Breast epithelium (tissue), 4 donors: Measurements from ENCODE around the gene KRTAP10-8. TPM values are rescaled to one million over a fixed set of nuclear protein-coding genes. Genes with fewer than 3 reads are reported as not detected.
"Not testable (repeated sequence)": the region's sequence is repeated elsewhere in the genome, so short reads cannot be mapped to it uniquely, and the experiment has no call there.

Experiments used
- DNase-seq, 2 donors: peaks; one replicate each; pipeline ENCODE4 v3.0.0-alpha.2; 2019; ENCODE audit warnings: low spot score in 2 of 2
- H3K27ac ChIP-seq, 2 donors: fragments of 200-600 bp; sonication (generic) in 1 of 2; one replicate each; pipeline ENCODE4 v1.5.1; 2016 to 2019; ENCODE audit warnings: mild to moderate bottlenecking in 1 of 2
- H3K27me3 ChIP-seq, 2 donors: fragments of 200-600 bp; sonication (generic) in 1 of 2; one replicate each; pipeline versions ENCODE4 v1.5.1 to v1.6.0; 2017 to 2019; ENCODE audit warnings: control low read depth in 1 of 2, mild to moderate bottlenecking in 1 of 2
- H3K36me3 ChIP-seq: fragments of 200-600 bp; one replicate; pipeline ENCODE4 v1.5.1; 2019
- H3K4me1 ChIP-seq, 2 donors: fragments of 200-600 bp; sonication (generic); one replicate each; pipeline ENCODE4 v1.5.1; 2016 to 2019; ENCODE audit warnings: control low read depth in 1 of 2
- H3K4me3 ChIP-seq, 3 donors: fragments of 200-600 bp; sonication (generic); 1 replicate in 2 of 3; 2 replicates in 1 of 3; pipeline ENCODE4 v1.5.1; 2016 to 2019; ENCODE audit warnings: mild to moderate bottlenecking in 3 of 3, moderate library complexity in 2 of 3
- H3K9me3 ChIP-seq, 2 donors: fragments of 200-600 bp; sonication (generic) in 1 of 2; one replicate each; pipeline ENCODE4 v1.5.1; 2016 to 2019; ENCODE audit warnings: control low read depth in 1 of 2
- CTCF ChIP-seq, 3 donors: fragments of 450-650 bp; IDR thresholded peaks; one replicate each; pipeline ENCODE4 v1.5.1; 2016 to 2017; ENCODE audit warnings: antibody characterized with exemption in 3 of 3, mild to moderate bottlenecking in 3 of 3, moderate library complexity in 3 of 3
- POLR2A ChIP-seq: fragments of 450-650 bp; IDR thresholded peaks from one replicate; pipeline ENCODE4 v1.6.1; 2016; ENCODE audit warnings: antibody characterized with exemption, mild to moderate bottlenecking, moderate library complexity
- POLR2AphosphoS5 ChIP-seq, 3 donors: sonication (generic); formaldehyde crosslinking; IDR thresholded peaks; one replicate each; pipeline ENCODE4 v1.6.1; 2017; ENCODE audit warnings: antibody characterized with exemption in 3 of 3
- intact Hi-C: fragments of 100-400 bp; cut with DNase I; formaldehyde crosslinking; loops from one replicate; pipeline ENCODE4 v1.15.1; 2023; ENCODE audit warnings: low total_unique reads
- total RNA-seq, 3 donors: library from RNA; depleted of rRNA; stranded (reverse); fragments of >200 nt; gene quantifications; one replicate each; pipeline ENCODE4 v1.1.0, GENCODE V29; 2016

The KRTAP10-8 gene
- total RNA-seq, 3 donors from 2014 or later: not detected

DNA sequence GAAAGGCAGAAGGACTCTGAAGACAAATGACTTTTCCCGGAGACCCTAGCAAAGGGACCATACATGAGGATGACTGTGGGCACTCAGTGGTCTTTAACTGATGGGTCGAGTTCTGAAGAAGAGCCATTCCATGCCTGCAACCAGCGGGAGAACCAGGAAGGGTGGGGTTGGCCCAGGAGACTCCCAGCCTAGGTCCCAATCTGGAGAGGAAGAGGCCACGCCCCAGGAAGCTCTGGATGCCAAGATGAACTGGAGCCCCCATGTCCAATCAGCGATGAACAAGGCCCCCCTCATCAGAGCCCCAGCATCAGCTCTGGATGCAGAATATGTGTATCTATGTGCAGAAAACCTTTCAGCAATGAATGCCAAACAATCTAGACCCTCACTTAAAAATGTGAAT, 28.9 kb downstream of the KRTAP10-8 start:
- H3K27me3 ChIP-seq: peaks cover 0 to 28% of the 10 kb centered on the region in 2 donors
- no peaks in the 10 kb centered on the region for H3K36me3 ChIP-seq
- TF ChIP-seq POLR2AphosphoS5 (IDR thresholded peaks at IDR 0.05) (no peak), POLR2A (no peak), CTCF (IDR thresholded peaks at IDR 0.05) (no peak)
- peaks cover 16 to 33% of the 10 kb centered on the region in 2 donors for H3K9me3 ChIP-seq
- H3K4me1 ChIP-seq: no peaks in the 10 kb centered on the region
- DNase-seq: no peak
- no peak overlapping the region for H3K27ac ChIP-seq
- intact Hi-C loops: no loop called here
- H3K4me3 ChIP-seq: no peak overlapping the region

GRCh38 chr21:44643741-44644310, 31.9 kb downstream of the KRTAP10-8 start:
- H3K9me3 ChIP-seq: peaks cover 16 to 33% of the 10 kb centered on the region in 2 donors
- H3K4me3 ChIP-seq: no peak overlapping the region
- DNase-seq: no peak
- no peak overlapping the region for H3K27ac ChIP-seq
- H3K27me3 ChIP-seq: peaks cover 0 to 53% of the 10 kb centered on the region in 2 donors
- intact Hi-C loops: no loop called here
- H3K4me1 ChIP-seq: no peaks in the 10 kb centered on the region
- H3K36me3 ChIP-seq: no peaks in the 10 kb centered on the region
- TF ChIP-seq CTCF (IDR thresholded peaks at IDR 0.05): no peak
- TF ChIP-seq POLR2A: no peak
- no peak for TF ChIP-seq POLR2AphosphoS5 (IDR thresholded peaks at IDR 0.05)

GRCh38 chr21:44644878-44645277, 33.0 kb downstream of the KRTAP10-8 start:
- Histone ChIP-seq H3K27ac (no peak overlapping the region), H3K4me3 (no peak overlapping the region), H3K9me3 (peaks cover 16 to 33% of the 10 kb centered on the region in 2 donors), H3K36me3 (no peaks in the 10 kb centered on the region), H3K27me3 (peaks cover 0 to 50% of the 10 kb centered on the region in 2 donors), H3K4me1 (no peaks in the 10 kb centered on the region)
- DNase-seq: no peak
- intact Hi-C loops: no loop called here
- TF ChIP-seq POLR2AphosphoS5 (IDR thresholded peaks at IDR 0.05) (no peak), CTCF (IDR thresholded peaks at IDR 0.05) (no peak), POLR2A (no peak)

GRCh38 chr21:44646366-44647221, 34.7 kb downstream of the KRTAP10-8 start, which contains the start of gene KRTAP10-11:
Gene KRTAP10-11 (plus strand): TSS chr21:44646414. CDS start chr21:44646459, 45 bp downstream.
- DNase-seq, intact Hi-C loops, H3K4me3 ChIP-seq, H3K36me3 ChIP-seq, H3K4me1 ChIP-seq, H3K27ac ChIP-seq: not testable (repeated sequence)
- Histone ChIP-seq H3K27me3 (peaks cover 0 to 34% of the 10 kb centered on the region in 2 donors), H3K9me3 (peaks cover 16 to 24% of the 10 kb centered on the region in 2 donors)

GRCh38 chr21:44647222-44647552, 35.3 kb downstream of the KRTAP10-8 start:
- intact Hi-C loops: no loop called here
- H3K4me3 ChIP-seq: no peak overlapping the region
- H3K36me3 ChIP-seq: no peaks in the 10 kb centered on the region
- H3K4me1 ChIP-seq: no peaks in the 10 kb centered on the region
- no peak overlapping the region for H3K27ac ChIP-seq
- H3K9me3 ChIP-seq: peaks cover 16 to 23% of the 10 kb centered on the region in 2 donors
- H3K27me3 ChIP-seq: peaks cover 0 to 33% of the 10 kb centered on the region in 2 donors
- TF ChIP-seq POLR2A (no peak), CTCF (IDR thresholded peaks at IDR 0.05) (no peak), POLR2AphosphoS5 (IDR thresholded peaks at IDR 0.05) (no peak)
- DNase-seq: no peak
